D721Med (cell line): Measurements from ENCODE around the gene CCNF.

Experiments used
- DNase-seq: peaks from one replicate; pipeline ENCODE4 v3.0.0; 2011; ENCODE audit warnings: low spot score; ENCODE audit not compliant: insufficient read length
- FAIRE-seq: peaks from 2 replicates; lab custom pipeline; 2011; peaks lifted over from hg19 to GRCh38; lab: Jason Lieb, UNC
- CTCF ChIP-seq: IDR thresholded peaks from 2 replicates; pipeline ENCODE4 v1.5.1; 2012; ENCODE audit warnings: mild to moderate bottlenecking, control low read depth; ENCODE audit not compliant: insufficient read depth; ENCODE audit errors: missing control alignments

CCNF gene

GRCh38 chr16:2472885-2473445 is 43.7 kb downstream of the CCNF start:
- no peak for FAIRE-seq
- no peak for TF ChIP-seq CTCF

GRCh38 chr16:2473446-2473926 is 44.2 kb downstream of the CCNF start:
- DNase-seq, result no peak
- no peak for FAIRE-seq
- TF ChIP-seq CTCF, result no peak

More at GRCh38 chr16:2472885-2473445, 43.7 kb downstream of the CCNF start:
- no peak for DNase-seq

- TF ChIP-seq CTCF, result peak; percentile 33
- FAIRE-seq, result no peak
- DNase-seq, result no peak
These were observed 45.0 kb downstream of the CCNF start for GRCh38 chr16:2473999-2474876.

GRCh38 chr16:2474877-2475412 is 45.7 kb downstream of the CCNF start, which contains the start of gene TBC1D24:
TSS of gene TBC1D24 (plus strand) at chr16:2475127. CDS start at chr16:2496149, 21,022 bp downstream.
- no peak for TF ChIP-seq CTCF
- DNase-seq, result peak; percentile 99

GRCh38 chr16:2475413-2476344 is 46.4 kb downstream of the CCNF start:
- FAIRE-seq, result no peak
- no peak for TF ChIP-seq CTCF
- no peak for DNase-seq

More at GRCh38 chr16:2474877-2475412, 45.7 kb downstream of the CCNF start, which contains the start of gene TBC1D24:
- no peak for FAIRE-seq

- TF ChIP-seq CTCF, result no peak
- FAIRE-seq (no peak), DNase-seq (no peak)
These were observed 47.1 kb downstream of the CCNF start for GRCh38 chr16:2476345-2476720.
